Nephron (organoid): Measurements from ENCODE around the gene TULP4.
A peak's percentile ranks its signal among the peaks of the same experiment; 100 is the strongest.

Experiments used
- H3K27ac Mint-ChIP-seq, 3 experiments: 2 replicates each; pipeline ENCODE4 v1.8.0; 2020; ENCODE audit warnings: mixed read lengths in 3 of 3, mild to moderate bottlenecking in 2 of 3, moderate library complexity in 1 of 3
- H3K27me3 Mint-ChIP-seq: 2 replicates; pipeline ENCODE4 v1.8.0; 2021; ENCODE audit warnings: low read depth, mild to moderate bottlenecking, moderate library complexity, mixed read lengths
- H3K36me3 Mint-ChIP-seq: 2 replicates; pipeline ENCODE4 v1.8.0; 2020; ENCODE audit warnings: low read depth, mixed read lengths
- H3K4me1 Mint-ChIP-seq: 2 replicates; pipeline ENCODE4 v1.8.0; 2020; ENCODE audit warnings: mixed read lengths
- H3K4me3 Mint-ChIP-seq, 3 experiments: 2 replicates each; pipeline ENCODE4 v1.8.0; 2020; ENCODE audit warnings: mild to moderate bottlenecking in 3 of 3, mixed read lengths in 3 of 3, moderate library complexity in 2 of 3
- H3K9me3 Mint-ChIP-seq: 2 replicates; pipeline ENCODE4 v1.8.0; 2020; ENCODE audit warnings: mixed read lengths
- CTCF ChIP-seq, 3 experiments: fragments of 200-600 bp; sonication (generic); IDR thresholded peaks; one replicate each; pipeline ENCODE4 v1.5.0; 2021; ENCODE audit warnings: antibody characterized with exemption in 3 of 3; ENCODE audit not compliant: unreplicated experiment in 3 of 3

TULP4 gene

DNA sequence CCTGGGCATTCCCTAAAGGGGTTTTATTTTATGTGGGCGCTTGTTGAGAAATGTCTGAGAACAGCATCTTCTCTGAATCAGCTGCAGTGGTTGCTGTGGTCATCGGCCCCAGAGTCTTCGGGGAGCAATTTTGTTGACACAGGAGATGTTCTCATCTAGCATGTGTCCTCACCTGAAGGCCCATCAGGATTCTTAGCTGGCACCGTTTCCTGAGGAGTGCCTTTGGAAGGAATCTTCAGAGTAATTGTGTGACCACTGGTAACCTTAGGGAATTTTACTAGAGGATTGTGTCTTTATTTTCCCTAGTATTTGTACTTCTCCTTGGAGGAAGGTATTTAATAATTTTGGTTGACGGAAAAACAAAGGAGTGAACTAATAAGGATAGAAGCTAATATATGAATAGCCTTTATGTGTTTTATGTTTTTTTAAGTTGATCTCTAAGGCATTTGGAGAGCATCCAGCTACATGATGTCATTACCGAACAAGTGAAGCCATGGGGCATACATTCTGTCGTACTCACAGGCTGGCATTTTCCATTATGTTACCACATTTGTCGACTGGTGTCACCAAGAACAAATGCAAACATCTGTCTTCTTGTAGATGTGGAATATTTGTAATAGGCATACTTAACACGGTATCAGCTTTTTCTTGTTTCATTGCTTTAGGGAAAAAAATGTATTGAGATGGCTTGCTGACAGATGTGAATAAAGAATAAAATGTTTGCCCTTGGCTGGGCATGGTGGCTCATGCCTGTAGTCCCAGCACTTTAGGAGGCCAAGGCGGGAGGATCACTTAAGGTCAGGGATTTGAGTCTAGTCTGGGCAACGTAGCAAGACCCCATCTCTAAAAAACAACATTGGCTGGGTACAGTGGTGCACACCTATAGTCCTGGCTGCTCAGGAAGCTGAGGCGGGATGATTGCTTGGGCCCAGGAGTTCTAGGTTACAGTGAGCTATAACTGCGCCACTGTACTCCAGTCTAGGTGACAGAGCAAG, 41.9 kb downstream of the TULP4 start:
- no peak for TF ChIP-seq CTCF (IDR thresholded peaks at IDR 0.05; ENCODE audit: unreplicated experiment in 3 of 3)

GRCh38 chr6:158356586-158357546, 44.6 kb downstream of the TULP4 start:
- Mint-ChIP-seq H3K4me1 (peaks cover 72% of the 10 kb centered on the region), H3K27me3 (no peaks in the 10 kb centered on the region), H3K36me3 (peaks cover 12% of the 10 kb centered on the region), H3K9me3 (peaks cover 4% of the 10 kb centered on the region), H3K4me3 (no peak overlapping the region), H3K27ac (peak overlapping the region; percentile 8 to 70 (median 46))
- TF ChIP-seq CTCF (IDR thresholded peaks at IDR 0.05; ENCODE audit: unreplicated experiment in 3 of 3), result no peak

More for the DNA sequence above, 41.9 kb downstream of the TULP4 start:
- peaks cover 9% of the 10 kb centered on the region for H3K9me3 Mint-ChIP-seq
- no peak overlapping the region for H3K4me3 Mint-ChIP-seq
- no peaks in the 10 kb centered on the region for H3K27me3 Mint-ChIP-seq
- H3K4me1 Mint-ChIP-seq, result peaks cover 52% of the 10 kb centered on the region
- H3K36me3 Mint-ChIP-seq, result peaks cover 27% of the 10 kb centered on the region
- peak overlapping the region in 2 of 3 experiments; percentile 61 for H3K27ac Mint-ChIP-seq

DNA sequence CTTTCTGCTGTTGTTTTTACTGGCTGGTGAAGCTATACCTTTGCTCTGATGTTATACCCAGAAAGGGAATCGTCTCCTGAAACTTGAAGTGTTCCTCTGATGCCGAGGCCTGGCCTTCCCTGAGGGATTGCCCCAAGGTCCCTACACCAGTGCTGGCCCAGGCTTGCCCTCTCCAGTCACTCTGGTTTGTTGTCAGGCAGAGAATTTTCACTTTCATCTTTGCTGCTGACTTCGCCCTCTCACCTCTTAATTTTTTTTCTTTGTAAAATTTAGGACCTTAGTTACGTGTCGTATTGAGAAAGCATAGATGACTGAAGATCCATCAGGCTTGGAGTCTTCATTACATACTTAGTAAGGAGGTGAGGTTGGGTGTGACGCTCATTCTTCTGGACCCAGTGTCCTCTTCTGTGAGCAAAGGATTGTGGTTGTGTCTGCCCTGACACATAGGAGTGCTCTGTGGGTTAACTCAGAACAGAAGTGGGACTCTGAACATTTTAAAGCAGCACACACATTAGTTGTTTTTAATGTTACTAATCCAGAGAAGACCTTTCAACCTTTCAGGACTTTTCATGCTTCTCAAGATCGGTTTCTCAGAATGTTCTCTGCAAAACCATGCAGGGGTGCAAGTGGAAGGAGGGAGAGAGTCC, 45.4 kb downstream of the TULP4 start:
- Mint-ChIP-seq H3K27me3 (no peaks in the 10 kb centered on the region), H3K4me1 (peaks cover 76% of the 10 kb centered on the region), H3K4me3 (no peak overlapping the region), H3K36me3 (peaks cover 12% of the 10 kb centered on the region), H3K9me3 (peaks cover 4% of the 10 kb centered on the region), H3K27ac (peak overlapping the region in 2 of 3 experiments; percentile 46 to 49)
- TF ChIP-seq CTCF (IDR thresholded peaks at IDR 0.05; ENCODE audit: unreplicated experiment in 3 of 3), result no peak

- Mint-ChIP-seq H3K27me3 (no peaks in the 10 kb centered on the region), H3K4me3 (no peak overlapping the region), H3K36me3 (peaks cover 12% of the 10 kb centered on the region), H3K4me1 (peaks cover 71% of the 10 kb centered on the region), H3K27ac (peak overlapping the region in 2 of 3 experiments; percentile 2 to 6), H3K9me3 (peaks cover 4% of the 10 kb centered on the region)
- TF ChIP-seq CTCF (IDR thresholded peaks at IDR 0.05; ENCODE audit: unreplicated experiment in 3 of 3), result no peak
Observed at GRCh38 chr6:158358450-158359077, 46.3 kb downstream of the TULP4 start.

- peaks cover 13% of the 10 kb centered on the region for H3K9me3 Mint-ChIP-seq
- no peak overlapping the region for H3K4me3 Mint-ChIP-seq
- peaks cover 17% of the 10 kb centered on the region for H3K36me3 Mint-ChIP-seq
- H3K27me3 Mint-ChIP-seq, result no peaks in the 10 kb centered on the region
- TF ChIP-seq CTCF (IDR thresholded peaks at IDR 0.05; ENCODE audit: unreplicated experiment in 3 of 3), result no peak
- H3K4me1 Mint-ChIP-seq, result peaks cover 54% of the 10 kb centered on the region
- peak overlapping the region in 1 of 3 experiments; percentile 6 for H3K27ac Mint-ChIP-seq
Observed at GRCh38 chr6:158361068-158361467, 48.8 kb downstream of the TULP4 start.
